Breast epithelium (tissue), 4 donors: ENCODE data around the gene IGSF21. TPM values are rescaled to one million over a fixed set of nuclear protein-coding genes. Genes with fewer than 3 reads are reported as not detected.

ENCODE experiments used
- DNase-seq, 2 donors: peaks; one replicate each; pipeline ENCODE4 v3.0.0-alpha.2; 2019; ENCODE audit warnings: low spot score in 2 of 2
- H3K27ac ChIP-seq, 2 donors: fragments of 200-600 bp; sonication (generic) in 1 of 2; one replicate each; pipeline ENCODE4 v1.5.1; 2016 to 2019; ENCODE audit warnings: mild to moderate bottlenecking in 1 of 2
- H3K27me3 ChIP-seq, 2 donors: fragments of 200-600 bp; sonication (generic) in 1 of 2; one replicate each; pipeline versions ENCODE4 v1.5.1 to v1.6.0; 2017 to 2019; ENCODE audit warnings: control low read depth in 1 of 2, mild to moderate bottlenecking in 1 of 2
- H3K36me3 ChIP-seq: fragments of 200-600 bp; one replicate; pipeline ENCODE4 v1.5.1; 2019
- H3K4me1 ChIP-seq, 2 donors: fragments of 200-600 bp; sonication (generic); one replicate each; pipeline ENCODE4 v1.5.1; 2016 to 2019; ENCODE audit warnings: control low read depth in 1 of 2
- H3K4me3 ChIP-seq, 3 donors: fragments of 200-600 bp; sonication (generic); 1 replicate in 2 of 3; 2 replicates in 1 of 3; pipeline ENCODE4 v1.5.1; 2016 to 2019; ENCODE audit warnings: mild to moderate bottlenecking in 3 of 3, moderate library complexity in 2 of 3
- H3K9me3 ChIP-seq, 2 donors: fragments of 200-600 bp; sonication (generic) in 1 of 2; one replicate each; pipeline ENCODE4 v1.5.1; 2016 to 2019; ENCODE audit warnings: control low read depth in 1 of 2
- CTCF ChIP-seq, 3 donors: fragments of 450-650 bp; IDR thresholded peaks; one replicate each; pipeline ENCODE4 v1.5.1; 2016 to 2017; ENCODE audit warnings: antibody characterized with exemption in 3 of 3, mild to moderate bottlenecking in 3 of 3, moderate library complexity in 3 of 3
- POLR2A ChIP-seq: fragments of 450-650 bp; IDR thresholded peaks from one replicate; pipeline ENCODE4 v1.6.1; 2016; ENCODE audit warnings: antibody characterized with exemption, mild to moderate bottlenecking, moderate library complexity
- POLR2AphosphoS5 ChIP-seq, 3 donors: sonication (generic); formaldehyde crosslinking; IDR thresholded peaks; one replicate each; pipeline ENCODE4 v1.6.1; 2017; ENCODE audit warnings: antibody characterized with exemption in 3 of 3
- intact Hi-C: fragments of 100-400 bp; cut with DNase I; formaldehyde crosslinking; loops from one replicate; pipeline ENCODE4 v1.15.1; 2023; ENCODE audit warnings: low total_unique reads
- total RNA-seq, 3 donors: library from RNA; depleted of rRNA; stranded (reverse); fragments of >200 nt; gene quantifications; one replicate each; pipeline ENCODE4 v1.1.0, GENCODE V29; 2016

Gene IGSF21
- total RNA-seq, 3 donors from 2014 or later, result 4.8 to 9.5 (median 4.8) TPM

GRCh38 chr1:18144062-18144461 is 36.5 kb downstream of the IGSF21 start:
- Histone ChIP-seq H3K27me3 (peaks cover 0 to 21% of the 10 kb centered on the region in 2 donors), H3K4me1 (no peaks in the 10 kb centered on the region), H3K9me3 (no peaks in the 10 kb centered on the region), H3K27ac (no peak overlapping the region), H3K36me3 (no peaks in the 10 kb centered on the region), H3K4me3 (no peak overlapping the region)
- no peak for DNase-seq
- TF ChIP-seq CTCF (IDR thresholded peaks at IDR 0.05) (no peak), POLR2A (no peak), POLR2AphosphoS5 (IDR thresholded peaks at IDR 0.05) (no peak)
- intact Hi-C loops, result no loop called here

GRCh38 chr1:18144916-18145647 is 37.5 kb downstream of the IGSF21 start:
- intact Hi-C loops, result no loop called here
- H3K4me3 ChIP-seq, result no peak overlapping the region
- TF ChIP-seq POLR2AphosphoS5 (IDR thresholded peaks at IDR 0.05), result no peak
- TF ChIP-seq CTCF (IDR thresholded peaks at IDR 0.05), result no peak
- TF ChIP-seq POLR2A, result no peak
- no peaks in the 10 kb centered on the region for H3K4me1 ChIP-seq
- DNase-seq, result no peak
- peaks cover 0 to 21% of the 10 kb centered on the region in 2 donors for H3K27me3 ChIP-seq
- H3K27ac ChIP-seq, result no peak overlapping the region
- H3K9me3 ChIP-seq, result no peaks in the 10 kb centered on the region
- H3K36me3 ChIP-seq, result no peaks in the 10 kb centered on the region

- H3K9me3 ChIP-seq, result no peaks in the 10 kb centered on the region
- TF ChIP-seq POLR2A (no peak), CTCF (IDR thresholded peaks at IDR 0.05) (no peak), POLR2AphosphoS5 (IDR thresholded peaks at IDR 0.05) (no peak)
- H3K27ac ChIP-seq, result no peak overlapping the region
- H3K27me3 ChIP-seq, result peaks cover 0 to 21% of the 10 kb centered on the region in 2 donors
- H3K4me1 ChIP-seq, result no peaks in the 10 kb centered on the region
- intact Hi-C loops, result no loop called here
- H3K36me3 ChIP-seq, result no peaks in the 10 kb centered on the region
- DNase-seq, result no peak
- no peak overlapping the region for H3K4me3 ChIP-seq
Measured at GRCh38 chr1:18145851-18146618, 38.4 kb downstream of the IGSF21 start.

- Histone ChIP-seq H3K27me3 (peaks cover 0 to 24% of the 10 kb centered on the region in 2 donors), H3K4me3 (no peak overlapping the region), H3K9me3 (no peaks in the 10 kb centered on the region), H3K4me1 (no peaks in the 10 kb centered on the region), H3K27ac (no peak overlapping the region), H3K36me3 (no peaks in the 10 kb centered on the region)
- intact Hi-C loops, result no loop called here
- no peak for DNase-seq
- no peak for TF ChIP-seq POLR2AphosphoS5 (IDR thresholded peaks at IDR 0.05)
- no peak for TF ChIP-seq POLR2A
- no peak for TF ChIP-seq CTCF (IDR thresholded peaks at IDR 0.05)
Measured at GRCh38 chr1:18146886-18147285, 39.3 kb downstream of the IGSF21 start.

- no peak for DNase-seq
- H3K27me3 ChIP-seq, result peaks cover 0 to 26% of the 10 kb centered on the region in 2 donors
- no peak overlapping the region for H3K4me3 ChIP-seq
- H3K4me1 ChIP-seq, result no peaks in the 10 kb centered on the region
- H3K27ac ChIP-seq, result no peak overlapping the region
- no peaks in the 10 kb centered on the region for H3K36me3 ChIP-seq
- TF ChIP-seq CTCF (IDR thresholded peaks at IDR 0.05) (no peak), POLR2A (no peak), POLR2AphosphoS5 (IDR thresholded peaks at IDR 0.05) (no peak)
- H3K9me3 ChIP-seq, result no peaks in the 10 kb centered on the region
- intact Hi-C loops, result no loop called here
Measured at GRCh38 chr1:18147672-18148071, 40.1 kb downstream of the IGSF21 start.
